MV-4-11 (cell line): Measurements from ENCODE around the gene DKK2.

Experiments used
- DNase-seq: peaks from one replicate; lab custom pipeline; 2025; lab: John Stamatoyannopoulos, UW

DKK2 gene, protein sequence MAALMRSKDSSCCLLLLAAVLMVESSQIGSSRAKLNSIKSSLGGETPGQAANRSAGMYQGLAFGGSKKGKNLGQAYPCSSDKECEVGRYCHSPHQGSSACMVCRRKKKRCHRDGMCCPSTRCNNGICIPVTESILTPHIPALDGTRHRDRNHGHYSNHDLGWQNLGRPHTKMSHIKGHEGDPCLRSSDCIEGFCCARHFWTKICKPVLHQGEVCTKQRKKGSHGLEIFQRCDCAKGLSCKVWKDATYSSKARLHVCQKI

DNA sequence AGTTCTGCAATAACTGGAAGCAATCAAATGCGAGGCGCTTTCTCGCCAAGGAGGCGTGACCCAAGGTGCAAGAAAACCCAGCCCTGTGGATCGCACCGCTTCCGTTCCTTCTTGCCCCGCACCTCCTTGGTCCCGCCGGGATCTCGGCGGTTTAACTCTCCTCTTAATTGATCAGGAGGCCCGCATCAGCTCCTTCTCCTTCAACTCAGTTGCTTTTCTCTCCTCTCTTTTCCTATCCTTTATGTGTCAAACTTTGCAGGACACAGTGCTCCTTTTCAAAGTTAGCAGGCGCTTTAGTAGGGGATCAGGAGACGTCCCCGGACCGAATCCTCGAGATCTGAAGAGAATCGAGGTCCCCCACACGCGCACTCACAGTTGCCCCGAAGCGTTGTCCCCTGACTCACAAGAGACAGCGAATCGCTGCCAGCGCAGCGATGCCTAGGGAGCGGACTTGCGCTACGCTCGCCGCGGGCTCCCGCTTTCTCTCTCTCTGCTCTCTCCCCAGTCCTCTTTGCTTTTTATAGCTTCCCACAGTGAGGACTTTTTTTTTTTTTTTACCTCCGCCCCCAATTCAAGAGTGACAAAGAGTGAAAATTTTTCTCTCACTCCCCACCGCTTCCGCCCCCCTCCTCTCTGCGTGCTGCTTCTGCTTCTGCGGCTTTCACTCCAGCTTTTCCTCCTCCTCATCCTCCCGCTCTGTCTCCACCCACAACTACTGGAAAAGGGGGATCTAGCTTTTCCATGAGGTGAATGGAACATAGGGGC is at the start of gene DKK2:
DKK2 (minus strand) TSS at position 495 of the 765 bp plus-strand sequence. CDS start 722 bp downstream, outside the sequence.
- DNase-seq = peak; percentile 57

DNA sequence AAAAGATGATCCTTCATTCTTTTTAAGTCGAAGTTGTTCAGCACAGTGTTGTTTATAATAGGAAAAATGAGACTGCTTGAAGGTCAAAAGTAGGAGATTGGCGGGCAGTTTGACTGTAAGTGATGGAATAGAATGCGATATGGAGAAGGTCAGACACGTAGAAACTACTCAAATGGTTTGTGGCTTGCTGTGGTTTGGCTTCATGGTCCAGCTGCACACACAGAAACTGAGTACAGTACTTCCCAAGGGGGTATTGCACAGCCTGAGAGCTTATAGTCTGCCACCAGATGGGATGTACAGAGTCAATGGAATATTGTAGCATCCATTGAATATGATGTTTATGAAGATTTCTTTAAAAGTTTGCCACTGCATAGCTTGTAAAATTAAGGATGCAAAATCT is 41.1 kb upstream of the DKK2 start:
- DNase-seq = peak; percentile 49

DNA sequence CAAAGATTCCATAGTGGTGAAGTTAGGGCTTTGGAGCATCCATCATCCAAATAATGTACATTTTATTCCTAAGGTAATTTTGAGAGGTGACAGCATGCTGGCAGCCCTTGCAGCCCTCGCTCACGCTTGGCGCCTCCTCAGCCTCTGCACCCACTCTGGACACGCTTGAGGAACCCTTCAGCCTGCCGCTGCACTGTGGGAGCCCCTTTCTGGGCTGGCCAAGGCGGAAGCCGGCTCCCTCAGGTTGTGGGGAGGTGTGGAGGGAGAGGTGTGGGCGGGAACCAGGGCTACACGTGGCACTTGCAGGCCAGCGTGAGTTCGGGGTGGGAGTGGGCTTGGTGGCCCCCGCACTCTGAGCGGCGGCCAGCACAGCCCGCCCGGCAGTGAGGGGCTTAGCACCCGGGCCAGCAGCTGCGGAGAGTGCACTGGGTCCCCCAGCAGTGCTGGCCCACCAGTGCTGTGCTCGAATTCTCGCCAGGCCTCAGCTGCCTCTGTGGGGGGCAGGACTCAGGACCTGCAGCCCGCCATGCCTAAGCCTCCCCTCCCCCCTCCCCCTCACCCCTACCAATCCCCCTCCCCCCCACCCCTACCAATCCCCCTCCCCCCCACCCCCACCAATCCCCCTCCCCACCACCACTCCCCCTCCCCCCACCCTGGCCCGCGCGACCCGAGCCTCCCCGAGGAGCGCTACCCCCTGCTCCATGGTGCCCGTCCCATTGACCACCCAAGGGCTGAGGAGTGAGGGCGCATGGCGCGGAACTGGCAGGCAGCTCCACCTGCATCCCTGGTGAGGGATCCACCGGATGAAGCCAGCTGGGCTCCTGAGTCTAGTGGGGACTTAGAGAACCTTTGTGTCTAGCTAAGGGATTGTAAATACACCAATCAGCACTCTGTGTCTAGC is 37.0 kb upstream of the DKK2 start:
- no peak for DNase-seq

GRCh38 chr4:107071108-107071507 is 35.0 kb upstream of the DKK2 start:
- no peak for DNase-seq

DNA sequence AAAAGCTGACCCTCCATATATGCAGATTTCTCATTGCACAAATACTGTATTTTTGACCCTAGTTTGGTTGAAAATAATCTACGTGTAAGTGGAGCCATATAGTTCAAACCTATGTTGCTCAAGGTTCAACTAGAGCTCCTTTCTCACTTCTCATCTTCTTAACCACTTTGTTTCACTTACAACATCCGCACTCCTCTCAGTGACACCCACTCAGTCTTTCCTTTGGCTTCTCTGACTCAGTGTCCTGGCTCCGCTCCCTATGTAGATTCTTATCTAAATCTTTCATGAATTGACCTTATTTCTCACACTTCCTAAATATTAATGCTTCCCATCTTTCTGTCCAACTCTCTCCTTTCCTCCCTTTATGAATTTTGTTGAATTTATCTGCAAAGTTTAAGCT is 32.9 kb upstream of the DKK2 start:
- peak; percentile 87 for DNase-seq

- DNase-seq = no peak
Measured at GRCh38 chr4:107068116-107068515, 32.0 kb upstream of the DKK2 start.

- DNase-seq = peak; percentile 90
Measured at GRCh38 chr4:107066621-107067020, 30.5 kb upstream of the DKK2 start.

- DNase-seq = peak; percentile 70
Measured at GRCh38 chr4:107065201-107065600, 29.1 kb upstream of the DKK2 start.

- no peak for DNase-seq
Measured at GRCh38 chr4:107060388-107060787, 24.3 kb upstream of the DKK2 start.

DNA sequence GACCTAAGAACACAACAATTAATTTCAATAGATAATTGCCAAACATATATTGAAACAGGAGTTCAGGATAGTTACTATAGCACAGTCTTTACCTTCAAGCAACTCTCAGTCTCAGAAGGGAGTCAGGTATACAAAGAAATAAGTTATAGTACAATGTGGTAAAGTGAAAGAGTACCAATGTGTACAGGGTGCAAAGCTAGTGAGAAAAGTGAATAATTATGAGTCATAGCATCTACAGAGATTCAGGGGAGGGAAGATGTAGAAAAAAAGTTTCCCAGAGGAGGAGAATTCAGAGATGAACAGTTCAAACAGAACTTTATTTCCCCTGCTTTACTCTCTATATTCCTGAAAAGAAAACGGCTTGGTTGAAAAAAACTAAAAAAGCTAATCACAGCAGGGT is 22.7 kb upstream of the DKK2 start:
- no peak for DNase-seq

DNA sequence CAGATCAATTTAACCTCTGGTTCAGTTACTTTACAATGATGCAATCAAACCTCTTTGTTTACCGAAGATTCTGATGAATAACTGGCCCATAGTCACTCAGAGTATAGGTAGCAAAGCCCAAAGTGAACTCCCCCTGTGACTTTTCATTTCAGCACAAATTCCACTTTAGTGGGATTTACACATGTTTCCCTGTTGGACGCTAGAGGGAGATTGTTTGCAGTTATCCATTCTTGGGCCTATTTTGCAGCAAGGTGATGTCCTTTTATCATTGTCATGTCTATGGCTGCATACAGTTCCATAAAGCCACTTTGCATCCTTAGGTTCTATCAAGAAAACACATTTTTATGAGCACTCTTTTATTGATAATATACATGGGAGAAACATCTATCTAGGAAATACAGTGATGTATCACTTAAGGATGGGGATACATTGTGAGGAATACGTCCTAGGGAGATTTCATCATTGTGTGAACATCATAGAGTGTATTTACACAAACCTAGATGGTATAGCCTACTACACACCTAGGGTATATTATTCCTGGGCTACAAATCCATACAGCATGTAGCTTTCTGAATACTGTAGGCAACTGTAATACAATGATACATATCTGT is 14.5 kb upstream of the DKK2 start:
- no peak for DNase-seq

- DNase-seq = no peak
Measured at GRCh38 chr4:107046261-107046660, 10.1 kb upstream of the DKK2 start.

DNA sequence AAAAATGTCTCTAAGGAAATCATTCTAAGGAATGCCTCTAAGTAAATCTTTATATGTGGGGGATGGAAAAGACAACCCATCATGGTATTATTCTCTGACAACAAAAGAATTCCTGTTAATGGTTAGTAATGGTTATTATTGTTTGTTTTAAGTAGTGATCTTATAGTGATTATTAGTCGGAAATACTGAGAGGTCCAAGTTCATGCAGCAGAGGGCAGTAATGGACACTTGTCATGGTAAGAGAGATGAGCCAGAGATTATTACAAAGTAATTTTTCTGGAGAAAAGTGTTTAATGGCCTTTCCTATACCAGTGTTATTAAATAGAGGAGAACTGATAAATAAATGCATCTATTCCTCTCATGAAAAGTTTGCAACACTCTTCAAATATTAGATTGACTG is 8.1 kb upstream of the DKK2 start:
- no peak for DNase-seq

- peak; percentile 23 for DNase-seq
Measured at GRCh38 chr4:107037199-107037584, 1.1 kb upstream of the DKK2 start.

- no peak for DNase-seq
Measured at GRCh38 chr4:107036584-107037198, 578 bp upstream of the DKK2 start.

- DNase-seq = no peak
Measured at GRCh38 chr4:107034996-107035818, 906 bp downstream of the DKK2 start.

DNA sequence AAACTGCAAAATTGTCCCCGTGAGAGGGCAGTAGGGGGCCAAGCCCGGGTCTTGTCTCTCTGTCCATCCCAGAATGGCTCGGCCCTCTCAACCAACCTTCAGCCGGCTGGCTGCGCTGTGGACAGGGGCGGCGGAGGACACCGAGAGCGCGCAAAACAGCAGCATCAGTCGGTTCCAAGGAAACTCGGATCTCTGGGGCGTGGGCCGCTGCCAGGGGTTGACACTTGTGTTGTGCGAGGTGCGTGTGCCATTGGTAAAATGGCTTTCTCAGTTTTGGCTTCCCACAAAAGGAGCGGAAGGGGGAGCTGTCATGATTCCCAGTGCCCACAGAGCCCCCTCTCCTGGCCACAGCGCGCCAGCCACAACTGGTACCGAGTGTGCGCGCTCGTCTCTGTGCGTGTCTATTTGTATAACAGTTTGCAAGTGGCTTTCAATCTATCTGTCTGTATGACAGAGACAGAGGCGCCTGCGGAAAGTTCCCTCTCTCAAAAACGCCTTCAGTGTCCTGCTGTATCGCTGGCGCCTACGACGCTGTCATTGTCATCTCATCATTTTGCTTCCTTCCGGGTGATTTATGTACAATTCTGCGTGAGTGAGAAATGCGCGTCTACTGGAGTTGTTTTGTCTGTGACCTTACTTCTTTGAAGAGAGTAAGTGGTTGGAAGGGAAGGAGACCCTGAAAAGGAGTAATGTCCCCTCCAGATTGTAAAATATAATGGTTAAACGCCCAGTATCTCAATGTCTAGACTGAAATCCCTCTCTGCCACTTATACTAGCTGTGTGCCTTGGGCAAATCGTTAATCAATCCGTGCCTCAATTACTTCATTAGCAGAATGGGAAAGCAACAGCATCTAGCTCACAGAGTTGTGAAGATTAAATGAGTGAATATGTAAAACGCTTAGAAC is 1.8 kb downstream of the DKK2 start:
- DNase-seq = peak; percentile 50

- no peak for DNase-seq
Measured at GRCh38 chr4:107027379-107027778, 8.7 kb downstream of the DKK2 start.

DNA sequence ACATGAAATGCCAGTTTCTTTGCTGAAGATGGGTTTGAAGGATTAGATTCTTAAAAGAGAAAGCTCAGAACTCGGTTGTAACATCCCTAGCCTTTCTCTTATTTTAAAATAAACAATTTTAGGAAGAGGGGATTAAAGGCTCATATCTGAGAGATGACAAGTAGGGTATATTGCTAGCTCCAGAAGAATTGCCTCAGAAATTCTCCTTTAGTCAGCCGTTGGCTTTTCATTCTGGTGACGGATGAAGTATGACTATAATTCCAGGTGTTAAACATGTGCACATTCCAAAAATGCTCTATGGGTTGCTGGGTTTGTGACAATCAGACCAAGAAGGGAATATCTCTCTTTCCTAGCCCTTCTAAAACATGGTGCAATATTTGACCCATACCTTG is 17.8 kb downstream of the DKK2 start:
- no peak for DNase-seq
